GM19452 (cell line): ENCODE results near the gene GNAS-AS1.

Experiments used
- ATAC-seq: cut with Tn5 transposase; IDR thresholded peaks from one replicate; pipeline ENCODE4 v1.9.1; 2021; ENCODE audit not compliant: unreplicated experiment

GNAS-AS1 gene

DNA sequence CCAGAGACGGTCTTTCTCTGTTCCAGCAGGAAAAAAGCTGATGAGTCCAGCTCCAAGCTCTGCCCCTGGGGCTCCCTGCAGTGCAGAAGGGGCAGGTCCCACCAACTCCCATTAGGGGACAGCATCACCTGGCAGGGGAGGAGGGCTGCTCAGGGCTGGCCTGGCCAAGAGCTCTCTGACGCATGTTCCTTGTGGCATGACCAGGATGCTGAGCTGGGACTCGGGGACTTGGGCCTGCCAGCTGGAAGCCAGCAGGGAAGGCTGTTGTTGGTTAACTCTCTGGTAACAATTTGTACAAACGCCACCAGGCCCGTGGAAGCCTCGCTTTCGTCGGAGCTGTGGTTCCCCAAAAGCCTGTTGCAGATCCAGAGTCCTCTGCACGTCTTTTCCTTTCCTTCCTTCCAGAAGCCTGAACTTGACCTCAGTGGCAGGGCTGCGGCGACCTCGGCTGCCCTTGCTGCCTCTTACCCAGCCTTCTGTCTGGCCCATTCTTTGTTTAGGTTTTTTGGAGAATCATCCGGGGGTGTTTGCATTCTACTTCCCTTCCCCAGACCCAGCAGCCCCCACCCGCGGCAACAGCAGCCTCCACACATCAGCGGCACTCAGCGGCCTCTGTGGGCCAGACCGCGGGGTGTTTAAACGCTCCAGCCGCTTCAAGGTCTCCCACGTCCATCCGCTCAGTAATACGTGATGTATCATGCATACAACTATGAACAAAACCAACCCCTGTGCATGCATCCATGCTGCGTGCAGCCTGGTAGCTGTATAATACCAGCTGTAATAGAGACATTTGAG, 63.3 kb downstream of the GNAS-AS1 start:
- ATAC-seq = no peak

DNA sequence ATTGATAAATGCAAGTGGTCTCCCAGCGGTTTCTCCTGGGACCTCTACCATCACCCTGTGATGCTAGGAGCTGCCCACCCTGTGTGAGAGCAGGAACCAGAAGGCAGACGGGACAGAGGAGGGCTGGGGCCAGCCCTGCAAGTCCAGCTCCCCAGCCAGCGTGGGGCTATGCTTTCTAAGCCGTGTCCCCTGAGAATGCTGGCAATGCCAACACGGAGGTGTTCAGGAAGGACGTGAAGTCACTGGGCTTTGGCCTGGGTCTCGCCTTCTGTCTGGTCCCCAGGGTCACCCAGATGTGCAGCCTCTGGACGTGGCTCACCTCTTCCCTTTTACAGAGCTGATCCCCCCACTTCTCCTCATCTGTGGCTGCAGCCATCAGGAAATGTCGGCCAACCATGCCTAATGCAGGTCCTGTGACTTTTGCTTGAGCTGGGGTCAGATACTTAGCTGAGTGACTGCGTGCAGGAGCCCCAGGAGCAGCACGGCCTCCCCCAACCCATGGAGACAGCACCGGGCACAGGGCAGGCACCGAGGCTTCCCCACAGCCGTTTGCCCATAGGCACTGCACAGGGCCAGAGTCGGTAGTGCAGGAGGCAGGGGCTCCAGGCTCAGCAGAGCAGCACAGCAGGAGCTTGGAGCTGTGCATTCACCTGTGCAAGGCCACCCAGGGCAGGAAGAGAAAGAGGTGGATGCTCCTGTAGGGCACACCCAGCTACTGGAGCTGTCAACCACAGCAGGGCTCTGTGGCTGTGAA, 66.2 kb downstream of the GNAS-AS1 start:
- no peak for ATAC-seq

DNA sequence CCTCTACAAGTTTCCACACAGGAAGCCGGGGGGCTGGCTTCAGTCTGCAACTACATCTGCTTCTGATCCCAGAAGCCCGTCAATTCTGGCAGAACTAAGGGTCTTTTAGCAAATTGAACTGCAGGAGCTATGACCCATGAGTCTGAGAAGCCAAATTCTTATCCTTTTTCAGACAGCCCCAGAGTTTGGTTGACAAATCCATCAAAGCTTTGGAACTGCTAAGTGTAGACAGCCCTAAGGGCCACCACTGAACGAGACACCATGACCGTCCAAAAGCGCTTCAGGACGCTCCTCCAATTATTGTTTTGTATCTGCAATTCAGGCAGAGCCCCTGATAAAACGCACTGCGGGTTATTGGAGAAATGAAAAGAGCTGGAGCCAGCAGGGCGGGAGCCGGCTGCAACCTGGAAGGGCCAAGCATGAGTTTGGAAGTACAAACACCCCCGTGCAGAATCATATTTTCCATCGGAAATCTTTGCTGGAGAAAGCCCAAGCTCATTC, 67.1 kb downstream of the GNAS-AS1 start:
- ATAC-seq = no peak

DNA sequence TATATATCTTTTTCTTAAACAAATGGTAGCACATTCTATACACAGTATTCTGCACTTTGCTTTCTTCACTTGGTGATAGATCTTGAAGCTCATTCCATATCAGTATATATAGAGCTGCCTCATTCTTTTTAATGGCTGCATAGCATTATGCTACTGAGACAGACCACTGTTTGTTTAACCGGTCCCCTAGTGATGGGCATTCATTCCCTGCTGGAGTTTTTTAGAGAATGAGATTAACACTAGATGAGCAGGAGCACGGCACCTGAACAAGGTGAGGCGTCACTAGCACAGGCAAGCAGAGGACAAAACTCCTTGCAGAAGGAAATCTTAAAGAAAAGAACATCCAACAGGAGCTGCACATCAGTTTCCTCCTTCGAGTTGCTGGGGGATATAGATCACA, 69.6 kb downstream of the GNAS-AS1 start:
- no peak for ATAC-seq

DNA sequence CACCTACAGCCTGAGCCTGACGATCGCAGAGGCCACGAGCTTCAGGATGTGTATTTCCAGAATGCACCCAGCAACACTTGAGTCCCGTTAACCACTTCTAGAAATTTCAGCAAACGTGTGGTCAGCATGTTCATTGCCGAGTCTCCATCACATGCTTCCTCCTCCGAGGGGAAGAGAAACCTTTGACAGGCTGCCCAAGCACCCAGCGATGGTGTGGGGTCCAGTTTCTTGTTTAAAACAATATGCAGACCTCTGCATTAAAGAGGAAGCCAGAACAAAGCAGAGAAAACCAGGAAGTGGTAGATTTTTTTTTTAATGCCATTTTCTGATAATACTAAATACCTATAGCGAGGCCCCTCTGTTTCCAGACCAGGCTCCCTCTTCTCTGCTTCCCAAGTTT, 71.9 kb downstream of the GNAS-AS1 start:
- ATAC-seq = no peak

DNA sequence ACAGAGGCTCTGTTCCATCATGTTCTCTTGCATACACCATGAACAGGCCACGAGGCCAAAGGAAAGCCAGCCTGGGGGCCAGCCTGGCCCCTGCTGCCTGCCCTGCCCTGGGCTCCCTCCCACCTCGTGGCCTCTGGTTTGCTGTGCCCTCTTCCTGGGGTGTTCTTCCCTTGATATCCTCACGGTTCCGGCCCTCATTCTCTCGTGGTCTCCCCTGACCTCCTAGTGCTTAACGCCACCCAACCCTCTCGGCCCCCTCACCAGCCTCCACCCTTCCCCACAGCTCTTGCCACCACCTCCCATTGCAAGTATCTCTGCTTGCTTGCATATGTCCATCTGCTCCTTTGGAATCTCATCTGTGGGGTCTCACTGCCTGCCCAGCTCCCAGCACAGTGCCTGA, 73.0 kb downstream of the GNAS-AS1 start:
- ATAC-seq = no peak

DNA sequence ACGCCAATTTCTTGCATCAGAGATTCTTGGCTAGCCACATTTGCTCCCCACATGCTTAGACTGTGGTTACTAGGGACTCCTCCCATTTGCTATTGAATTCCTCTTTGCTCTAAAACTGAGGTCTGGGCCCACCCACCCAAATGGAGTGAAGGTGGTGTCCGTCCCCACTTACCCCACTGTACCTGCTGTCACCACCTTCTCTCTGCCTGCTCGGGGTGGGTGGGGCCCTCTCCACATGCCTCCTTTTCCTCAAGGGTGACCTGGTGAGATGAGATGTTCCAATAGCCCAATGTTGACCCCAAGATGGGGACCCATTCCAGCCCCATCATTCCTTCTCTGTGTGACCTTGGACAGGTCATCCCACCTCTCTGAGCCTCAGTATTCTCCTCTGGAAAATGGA, 74.6 kb downstream of the GNAS-AS1 start:
- no peak for ATAC-seq

DNA sequence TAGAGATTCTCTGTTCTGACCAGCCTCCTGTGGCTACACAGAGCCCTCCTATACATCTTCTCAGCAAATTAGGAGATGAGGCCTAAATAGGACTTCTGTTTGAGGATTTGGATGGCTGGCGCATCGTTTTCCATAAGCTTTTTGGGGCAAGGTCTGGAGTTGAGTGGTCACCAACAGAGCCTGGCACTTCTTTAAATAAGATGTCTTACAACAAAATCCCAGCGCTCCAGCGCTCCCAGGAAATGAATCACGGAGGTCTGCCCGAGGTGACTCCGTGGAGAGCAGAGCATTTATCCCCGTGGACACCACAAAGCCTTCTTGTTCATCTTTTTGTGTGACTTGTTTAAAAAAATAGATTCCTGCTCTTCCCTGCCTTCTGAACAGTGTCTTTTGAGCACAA, 75.3 kb downstream of the GNAS-AS1 start:
- no peak for ATAC-seq

DNA sequence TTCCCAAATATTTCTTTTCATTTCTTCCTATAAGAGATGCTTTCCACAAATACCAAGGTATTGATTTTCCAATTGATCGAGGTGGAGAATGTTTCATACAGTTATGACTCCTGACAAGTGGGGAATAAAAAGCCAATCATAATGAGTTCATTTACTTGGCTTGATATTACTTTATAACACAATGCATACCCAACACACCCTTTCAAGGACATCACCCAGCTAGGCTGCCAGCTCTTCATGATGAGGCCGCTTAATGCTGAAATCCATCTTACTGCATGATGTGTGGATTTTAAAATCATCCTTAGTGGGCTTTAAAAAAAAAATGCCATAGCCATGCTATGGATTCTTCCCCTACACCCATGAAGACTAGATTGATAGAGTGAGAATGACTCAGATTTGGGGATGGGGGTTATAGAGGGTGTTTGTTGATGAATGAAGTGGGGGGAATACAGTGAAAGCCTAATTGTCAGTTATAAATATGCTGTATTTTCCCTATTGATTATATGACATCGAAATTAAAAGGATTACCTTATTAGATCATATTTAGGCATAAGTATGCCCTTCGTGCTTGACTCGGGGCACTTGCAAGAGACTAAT, 75.9 kb downstream of the GNAS-AS1 start:
- ATAC-seq = no peak

DNA sequence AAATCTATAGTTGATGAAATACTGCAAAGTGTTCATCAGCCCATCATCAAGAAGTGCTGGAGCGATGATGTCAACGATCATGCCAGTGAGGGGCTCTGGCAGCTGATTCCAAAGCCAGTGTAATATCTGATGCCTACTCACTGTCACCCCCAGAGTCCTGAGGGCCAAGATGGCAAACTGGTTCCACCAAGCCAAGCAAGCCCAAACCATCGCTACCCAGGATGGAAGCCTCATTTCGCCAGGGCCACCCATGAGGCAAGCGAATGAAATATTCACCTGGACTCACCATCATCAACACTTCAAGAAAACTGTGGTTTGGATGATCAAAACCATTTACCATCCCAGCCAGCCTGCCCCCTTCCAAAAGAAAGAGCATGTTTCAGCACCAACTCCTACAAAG, 76.5 kb downstream of the GNAS-AS1 start:
- no peak for ATAC-seq

DNA sequence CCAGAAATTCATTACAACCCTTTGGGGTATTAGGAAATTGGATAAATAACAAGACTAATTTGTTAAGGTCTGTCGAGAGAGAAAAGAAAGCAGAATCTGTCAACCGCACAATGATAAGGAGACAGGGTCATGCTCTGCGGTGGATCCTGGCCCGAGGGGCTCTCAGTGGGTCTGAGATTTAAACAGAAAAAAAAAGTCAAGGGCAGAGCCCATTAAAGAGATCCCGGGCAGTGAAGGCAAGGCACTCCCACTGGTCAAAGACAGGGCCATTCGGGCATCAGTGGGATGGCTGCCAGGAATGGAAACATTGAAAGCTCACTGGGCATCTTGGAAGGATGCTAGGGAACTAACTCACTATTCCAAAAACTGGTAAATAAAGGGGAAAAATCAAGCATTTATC, 77.9 kb downstream of the GNAS-AS1 start:
- no peak for ATAC-seq
